Stimulated activated CD8-positive, alpha-beta memory T cell treated with anti-CD3 and anti-CD28 coated beads, Interleukin-4, amount 100 ng/mL, for 48 hours (primary cell): ENCODE results near the gene MYOF.
A peak's percentile ranks its signal among the peaks of the same experiment; 100 is the strongest.

Experiments used
- DNase-seq: peaks from one replicate; pipeline ENCODE4 v3.0.0-alpha.2; 2020

Gene MYOF

GRCh38 chr10:93482145-93482834 lies at the start of gene MYOF:
Gene MYOF (minus strand): TSS chr10:93482334. CDS start chr10:93482194, 140 bp downstream.
- peak; percentile 61 for DNase-seq

DNA sequence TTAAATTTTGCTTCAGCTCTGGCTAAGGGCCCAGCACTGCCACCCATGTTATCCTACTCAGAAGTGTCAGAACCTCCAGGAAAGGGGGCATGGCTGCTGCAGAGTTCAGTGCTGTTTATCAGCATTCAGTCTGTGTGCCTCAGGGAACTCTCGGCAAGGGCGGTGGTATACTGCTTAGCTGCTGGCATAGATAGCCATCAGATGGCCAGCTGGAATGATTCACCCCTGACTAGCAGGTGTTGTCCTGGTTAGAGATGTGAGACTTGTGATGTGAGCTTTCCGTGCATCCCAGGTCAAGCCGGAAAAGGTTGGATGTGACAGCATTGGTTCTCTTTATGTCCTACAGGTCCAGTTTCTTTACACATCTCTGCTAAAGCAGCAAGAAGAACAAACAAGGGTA lies 36.4 kb upstream of the MYOF start:
- DNase-seq, result no peak

- DNase-seq, result no peak
These were observed 33.9 kb upstream of the MYOF start for GRCh38 chr10:93516006-93516380.

DNA sequence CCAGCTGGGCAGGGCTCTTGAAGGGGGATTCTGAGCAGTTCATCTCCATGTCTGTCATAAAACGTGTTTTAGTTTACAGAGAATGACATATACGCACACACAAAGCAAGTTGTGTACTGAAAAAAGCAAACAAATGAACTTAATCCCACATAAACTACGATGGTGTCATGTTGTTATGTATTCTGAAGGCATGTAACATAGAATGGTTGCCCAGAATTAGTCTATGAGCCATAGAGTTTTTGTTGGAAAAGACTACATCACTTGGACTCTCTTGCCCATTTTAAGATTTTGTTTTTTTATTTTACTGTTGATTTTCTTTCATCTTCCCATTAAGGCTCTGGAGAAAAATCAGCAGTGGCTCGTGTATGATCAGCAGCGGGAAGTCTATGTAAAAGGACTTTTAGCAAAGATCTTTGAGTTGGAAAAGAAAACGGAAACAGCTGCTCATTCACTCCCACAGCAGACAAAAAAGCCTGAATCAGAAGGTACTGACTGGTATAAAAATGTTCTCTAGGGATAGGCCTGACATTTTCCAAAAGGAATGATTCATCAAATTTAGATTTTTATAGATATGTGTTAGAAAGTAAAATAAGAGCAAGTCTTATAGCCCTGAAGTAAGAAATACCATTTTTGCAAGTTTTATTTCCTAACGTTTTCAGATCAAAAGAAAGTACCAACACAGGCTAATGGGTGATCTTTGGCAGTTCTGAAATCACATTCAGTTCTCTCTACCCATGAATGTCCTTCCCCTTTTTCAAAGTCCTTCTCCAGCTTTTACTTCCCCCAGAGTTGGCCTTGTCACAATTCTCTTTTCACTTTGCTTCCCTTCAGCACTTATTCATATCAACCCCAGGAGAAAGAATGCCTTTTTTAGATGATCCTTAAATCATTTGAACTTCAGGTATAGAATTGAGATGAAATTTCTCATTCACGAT lies 33.2 kb upstream of the MYOF start:
- no peak for DNase-seq

DNA sequence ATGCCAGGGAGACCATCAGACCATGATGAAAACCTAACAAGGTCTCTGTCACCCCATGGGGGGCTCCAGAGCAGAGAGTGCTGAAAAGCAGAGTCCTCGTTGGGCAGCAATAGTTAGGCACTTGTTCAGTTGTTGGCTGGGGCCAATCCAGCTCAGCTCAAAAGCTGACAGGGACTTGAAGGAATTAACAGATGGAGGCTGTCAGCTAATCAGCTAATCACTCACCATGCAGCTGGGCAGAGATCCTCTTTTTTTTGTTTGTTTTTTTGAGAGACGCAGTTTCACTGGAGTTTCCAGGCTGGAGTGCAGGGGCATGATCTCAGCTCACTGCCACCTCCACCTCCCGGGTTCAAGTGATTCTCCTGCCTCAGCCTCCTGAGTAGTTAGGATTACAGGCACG lies 32.4 kb upstream of the MYOF start:
- no peak for DNase-seq

DNA sequence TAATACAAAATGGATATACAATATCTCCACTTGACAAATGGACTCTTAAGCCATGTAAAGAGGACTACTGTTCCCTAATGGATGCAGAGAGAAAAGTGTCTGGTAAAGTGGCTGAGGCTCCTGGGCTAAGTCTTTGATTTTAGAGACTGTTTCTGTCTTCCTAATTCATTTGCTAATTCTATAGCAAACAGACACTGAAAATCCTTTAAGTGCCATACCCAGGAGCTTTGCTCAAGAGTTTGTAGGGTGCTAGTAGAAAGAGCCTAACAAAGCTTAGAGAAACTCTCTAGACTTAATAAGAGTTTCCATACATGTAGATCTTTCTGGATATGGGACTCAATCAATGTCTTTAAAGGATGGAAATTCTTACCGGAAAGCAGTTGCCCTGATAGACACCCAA lies 31.0 kb upstream of the MYOF start:
- no peak for DNase-seq

- no peak for DNase-seq
These were observed 30.4 kb upstream of the MYOF start for GRCh38 chr10:93512565-93512964.

DNA sequence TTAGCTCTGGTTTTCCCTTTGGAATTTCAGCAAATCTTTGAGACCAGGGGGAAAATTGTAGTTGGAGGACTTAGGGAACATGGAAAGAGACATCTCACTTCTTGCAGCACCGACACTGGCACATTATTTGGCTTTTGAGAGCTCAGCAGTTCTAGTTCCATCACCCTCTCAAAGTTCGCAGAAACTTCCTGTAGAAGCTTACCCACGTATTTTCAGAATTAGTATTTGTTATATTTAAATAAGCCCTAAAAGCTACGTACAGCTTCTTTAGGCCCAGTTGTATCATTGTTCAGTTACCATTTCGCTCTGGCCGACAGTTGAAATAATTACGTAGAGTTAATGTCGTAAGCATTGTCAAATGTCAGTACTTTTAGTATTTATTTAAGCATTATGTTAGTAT lies 27.7 kb upstream of the MYOF start:
- DNase-seq, result no peak

DNA sequence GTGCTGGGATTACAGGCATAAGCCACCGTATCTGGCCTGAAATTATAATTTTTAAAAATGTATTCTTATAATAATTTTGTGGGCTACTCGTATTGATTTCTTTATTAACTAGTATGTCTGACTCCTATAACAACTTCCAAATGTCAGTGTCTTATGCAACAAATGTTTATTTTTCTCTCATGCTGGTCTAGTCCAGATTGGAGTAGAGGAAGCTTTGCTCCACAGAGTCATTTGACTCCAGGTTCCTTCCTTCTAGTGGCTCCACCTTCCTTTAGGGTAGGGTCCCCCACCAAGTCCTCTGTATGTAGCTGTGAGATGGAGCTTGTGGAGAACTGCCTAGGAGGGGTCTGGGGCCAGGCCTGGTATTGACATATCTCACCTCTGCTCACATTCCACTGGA lies 22.9 kb upstream of the MYOF start:
- no peak for DNase-seq

DNA sequence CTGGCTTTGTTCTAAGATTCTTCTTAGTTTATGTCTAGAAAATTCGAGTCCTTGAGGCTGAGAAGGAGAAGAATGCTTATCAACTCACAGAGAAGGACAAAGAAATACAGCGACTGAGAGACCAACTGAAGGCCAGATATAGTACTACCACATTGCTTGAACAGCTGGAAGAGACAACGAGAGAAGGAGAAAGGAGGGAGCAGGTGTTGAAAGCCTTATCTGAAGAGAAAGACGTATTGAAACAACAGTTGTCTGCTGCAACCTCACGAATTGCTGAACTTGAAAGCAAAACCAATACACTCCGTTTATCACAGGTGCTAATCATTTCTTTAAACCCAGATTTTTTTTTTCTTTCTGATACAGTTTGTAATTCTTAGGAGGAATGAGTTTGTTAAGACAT lies 20.9 kb upstream of the MYOF start:
- DNase-seq, result no peak

- DNase-seq, result no peak
These were observed 19.5 kb upstream of the MYOF start for GRCh38 chr10:93501650-93502049.

GRCh38 chr10:93498166-93498565 lies 16.0 kb upstream of the MYOF start:
- no peak for DNase-seq

DNA sequence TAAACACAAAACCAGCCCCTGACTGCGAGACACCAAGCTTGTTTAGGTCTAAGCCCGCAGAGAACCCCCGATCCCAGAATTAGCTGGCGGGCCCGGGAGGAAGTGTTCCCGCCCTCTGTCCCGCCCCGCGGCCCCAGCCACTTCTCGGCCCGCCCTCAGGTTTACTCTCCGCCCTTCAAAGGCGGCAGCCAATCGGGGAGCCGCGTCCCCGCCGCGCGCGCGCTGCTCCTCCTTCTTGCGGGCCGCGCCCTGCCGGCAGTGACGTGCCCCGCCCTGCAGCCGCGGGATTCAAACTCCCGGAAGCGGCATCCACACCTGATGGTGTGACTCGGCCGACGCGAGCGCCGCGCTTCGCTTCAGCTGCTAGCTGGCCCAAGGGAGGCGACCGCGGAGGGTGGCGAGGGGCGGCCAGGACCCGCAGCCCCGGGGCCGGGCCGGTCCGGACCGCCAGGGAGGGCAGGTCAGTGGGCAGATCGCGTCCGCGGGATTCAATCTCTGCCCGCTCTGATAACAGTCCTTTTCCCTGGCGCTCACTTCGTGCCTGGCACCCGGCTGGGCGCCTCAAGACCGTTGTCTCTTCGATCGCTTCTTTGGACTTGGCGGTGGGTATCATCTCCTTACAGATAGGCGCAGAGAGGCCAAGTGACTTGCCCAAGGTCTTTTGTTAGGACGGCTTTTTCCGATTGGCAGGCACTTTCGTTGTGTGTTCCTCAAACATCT lies 14.3 kb upstream of the MYOF start, which contains the start of gene CEP55:
Gene CEP55 (plus strand): TSS at position 291 of the 720 bp plus-strand sequence. CDS start 3,440 bp downstream, outside the sequence.
- peak; percentile 97 for DNase-seq

GRCh38 chr10:93495654-93496321 lies 13.7 kb upstream of the MYOF start:
- no peak for DNase-seq

DNA sequence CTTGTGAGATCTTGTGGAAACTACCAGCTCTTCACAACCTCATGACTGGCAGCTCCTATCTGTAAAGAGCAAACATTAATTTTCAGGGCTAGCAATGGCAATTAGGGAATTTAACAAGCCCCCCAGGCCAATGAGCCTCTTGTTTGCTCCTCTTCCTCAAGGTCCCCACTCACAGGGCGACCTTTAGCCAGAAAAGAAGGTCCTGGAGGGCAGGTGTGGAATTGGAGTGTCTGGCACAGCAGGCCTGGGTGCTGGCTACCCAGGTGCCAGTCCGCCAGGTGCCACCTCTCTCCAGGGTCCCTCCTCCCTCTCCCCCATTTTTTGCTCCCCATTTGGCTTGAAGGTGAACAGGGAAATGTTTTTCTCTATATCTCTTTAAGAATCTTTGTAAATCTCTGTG lies 12.4 kb upstream of the MYOF start:
- DNase-seq, result no peak

DNA sequence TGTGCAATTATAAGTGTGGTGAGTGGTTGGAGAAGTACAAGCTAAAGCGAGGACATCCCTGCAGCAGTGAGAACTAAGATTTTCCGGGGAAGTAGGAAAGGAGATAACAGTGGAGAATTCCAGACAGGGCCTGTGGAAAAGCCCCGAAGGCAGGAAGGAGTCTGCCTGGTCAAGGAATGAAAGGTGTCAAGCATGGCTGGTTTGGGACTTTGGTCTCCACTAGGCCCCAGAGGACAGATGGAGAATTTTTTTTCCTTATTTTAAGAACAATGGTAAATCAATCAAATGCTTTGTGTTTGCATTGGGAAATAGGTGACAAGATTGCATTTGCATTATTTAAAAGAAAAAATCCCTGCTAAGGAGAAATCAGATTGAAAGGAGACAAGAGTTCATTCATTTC lies 11.0 kb upstream of the MYOF start:
- DNase-seq, result no peak

GRCh38 chr10:93491602-93492121 lies 9.5 kb upstream of the MYOF start:
- no peak for DNase-seq

DNA sequence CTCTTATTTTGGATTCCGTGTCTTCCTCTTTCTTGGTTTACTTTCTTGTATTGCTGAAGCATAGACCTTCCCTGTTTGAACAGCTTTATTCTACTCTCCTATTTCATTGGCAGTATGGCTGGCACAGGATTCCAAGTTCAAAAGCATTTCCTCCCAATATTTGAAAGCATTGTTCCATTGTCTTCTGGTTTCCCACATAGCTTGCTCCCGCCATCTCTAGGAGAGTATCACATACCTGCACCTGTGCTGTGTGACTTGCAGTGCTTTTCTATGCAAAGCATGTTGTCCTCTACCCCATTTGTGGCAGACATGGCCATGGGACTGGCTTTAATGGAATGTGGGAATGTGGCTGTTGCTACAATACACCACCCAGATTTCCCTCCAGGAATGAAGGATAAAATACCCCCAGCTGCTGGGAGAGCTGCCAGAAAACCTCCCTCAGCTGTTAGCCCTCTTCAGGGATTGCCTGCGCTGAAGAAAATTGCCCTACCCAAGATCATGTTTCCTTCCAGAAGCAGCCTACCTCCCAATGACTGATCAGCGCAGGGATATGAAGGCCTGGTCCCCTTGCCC lies 6.9 kb upstream of the MYOF start:
- DNase-seq, result no peak

DNA sequence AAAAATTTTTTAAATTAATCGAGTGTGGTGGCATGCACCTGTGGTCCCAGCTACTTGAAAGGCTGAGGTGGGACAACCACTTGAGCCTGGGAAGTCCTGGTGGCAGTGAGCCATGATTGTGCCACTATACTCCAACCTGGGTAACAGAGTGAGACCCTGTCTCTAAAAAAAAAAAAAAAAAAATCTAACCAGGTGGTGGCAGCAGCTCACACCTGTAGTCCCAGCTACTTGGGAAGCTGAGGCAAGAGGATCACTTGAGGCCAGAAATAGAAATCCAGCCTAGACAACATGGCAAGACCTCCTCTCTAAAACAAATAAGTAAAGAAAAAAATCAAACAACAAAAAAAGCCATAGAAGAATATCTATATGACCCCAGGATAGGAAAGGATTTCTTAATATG lies 3.6 kb upstream of the MYOF start:
- no peak for DNase-seq

DNA sequence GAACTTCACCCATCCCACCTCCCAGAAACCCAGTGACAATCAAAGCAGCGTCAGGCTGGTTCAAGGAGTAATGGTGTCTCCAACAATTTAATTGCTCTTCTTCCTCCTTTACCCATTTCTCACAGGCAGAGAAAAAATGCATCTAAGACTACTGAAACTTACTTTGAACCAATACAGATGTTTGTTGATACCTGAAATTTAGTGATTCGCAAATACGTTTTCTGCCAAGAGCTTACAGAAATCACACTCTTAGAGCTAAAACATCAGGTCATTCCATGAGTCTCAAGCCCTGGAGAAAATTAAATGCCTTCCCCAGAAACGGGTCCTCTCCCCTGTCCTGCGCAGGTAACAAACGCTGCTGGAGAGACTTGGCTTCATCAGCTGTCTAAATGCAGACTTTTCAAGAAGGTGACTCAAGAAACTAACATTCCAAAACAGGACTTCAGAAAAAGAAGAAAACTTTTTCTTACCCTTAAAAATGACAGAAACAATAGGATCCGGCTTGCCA lies 443 bp downstream of the MYOF start:
- DNase-seq, result no peak

DNA sequence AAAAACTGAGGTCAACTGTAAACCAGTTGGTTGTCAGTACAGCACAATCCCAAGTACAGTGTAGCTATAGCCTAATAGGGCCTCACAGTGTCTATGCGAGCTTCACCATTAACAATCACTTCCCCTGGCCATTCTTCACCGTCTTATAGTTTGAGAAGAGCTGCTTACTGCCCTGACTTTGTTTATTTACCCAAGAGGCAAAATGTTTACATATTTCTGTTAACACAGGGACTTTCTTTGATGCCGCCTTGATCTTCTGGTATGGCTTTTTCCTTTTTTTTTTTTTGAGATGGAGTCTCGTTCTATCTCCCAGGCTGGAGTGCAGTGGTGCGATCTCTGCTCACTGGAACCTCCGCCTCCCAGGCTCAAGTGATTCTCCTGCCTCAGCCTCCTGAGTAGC lies 3.3 kb downstream of the MYOF start:
- no peak for DNase-seq

DNA sequence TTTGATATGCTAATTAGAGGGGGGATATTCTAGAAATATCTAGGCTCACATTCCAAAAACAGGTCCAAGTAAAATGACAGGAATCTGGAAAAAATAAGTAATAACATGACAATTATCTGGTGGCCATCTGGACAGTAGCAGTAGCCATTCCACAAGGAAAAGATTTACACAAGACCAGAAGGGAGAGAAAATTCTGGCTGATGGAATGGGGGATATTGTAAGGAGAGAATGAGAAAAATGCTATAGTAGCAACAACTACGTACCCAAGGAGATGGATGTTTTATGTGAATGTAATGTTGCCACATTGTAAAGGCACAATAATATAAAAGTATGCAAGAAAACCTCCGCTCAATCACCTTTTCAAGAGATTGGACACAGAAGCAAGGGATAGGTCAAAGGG lies 5.4 kb downstream of the MYOF start:
- DNase-seq, result no peak
